HEK293 (cell line): ENCODE results near the gene MS4A14.

Source experiments
- CTCF ChIA-PET: fragments of 350-600 bp; formaldehyde crosslinking; extraction: SDS; loops from one replicate; lab custom pipeline; 2021; ENCODE audit warnings: antibody characterized with exemption; lab: Yijun Ruan, JAX
- POLR2A ChIA-PET: fragments of 300-600 bp; formaldehyde crosslinking; extraction: SDS; loops from one replicate; lab custom pipeline; 2020; ENCODE audit warnings: antibody characterized with exemption, inconsistent platforms; lab: Yijun Ruan, JAX
- H3K27ac ChIP-seq: fragments of 200-500 bp; sonication (Bioruptor generic); 2 replicates; pipeline ENCODE4 v1.5.1; 2014; ENCODE audit warnings: low read depth, low read length, control low read depth, inconsistent platforms; ENCODE audit errors: extremely low read depth
- H3K36me3 ChIP-seq, 2 experiments: fragments of 200-500 bp in 1 of 2; sonication (Bioruptor generic) in 1 of 2; 1 replicate in 1 of 2; 2 replicates in 1 of 2; pipeline ENCODE4 v1.5.1; 2014 to 2017; ENCODE audit warnings: inconsistent platforms in 2 of 2, low read length in 2 of 2; ENCODE audit not compliant: control insufficient read depth in 2 of 2, insufficient read depth in 1 of 2
- H3K4me1 ChIP-seq: fragments of 200-500 bp; sonication (Bioruptor generic); 2 replicates; pipeline ENCODE4 v1.5.1; 2014; ENCODE audit warnings: mild to moderate bottlenecking, low read length, inconsistent platforms; ENCODE audit not compliant: control insufficient read depth, insufficient read depth
- H3K4me3 ChIP-seq: 2 replicates; pipeline ENCODE4 v1.5.1; 2011; ENCODE audit warnings: low read depth, mild to moderate bottlenecking, control low read depth, low read length, moderate library complexity
- H3K9me3 ChIP-seq: fragments of 200-500 bp; sonication (Bioruptor generic); 2 replicates; pipeline ENCODE4 v1.5.1; 2014; ENCODE audit warnings: low read depth, low read length, inconsistent platforms; ENCODE audit not compliant: control insufficient read depth, insufficient read depth
- GLI4 ChIP-seq: fragments of 450-650 bp; formaldehyde crosslinking; IDR thresholded peaks from 2 replicates; pipeline ENCODE4 v1.5.1; 2016; ENCODE audit warnings: missing biosample characterization, missing genetic modification characterization
- KLF1 ChIP-seq: fragments of 450-650 bp; formaldehyde crosslinking; IDR thresholded peaks from 2 replicates; pipeline ENCODE4 v1.5.1; 2016; ENCODE audit warnings: missing biosample characterization, missing genetic modification characterization
- MYNN ChIP-seq: fragments of 450-650 bp; formaldehyde crosslinking; IDR thresholded peaks from 2 replicates; pipeline ENCODE4 v1.5.1; 2016; ENCODE audit warnings: missing biosample characterization, missing genetic modification characterization, borderline replicate concordance
- SP2 ChIP-seq: fragments of 450-650 bp; formaldehyde crosslinking; IDR thresholded peaks from 2 replicates; pipeline ENCODE4 v1.5.1; 2016; ENCODE audit warnings: missing biosample characterization, missing genetic modification characterization
- ZBTB21 ChIP-seq: fragments of 450-650 bp; formaldehyde crosslinking; IDR thresholded peaks from 2 replicates; pipeline ENCODE4 v1.5.1; 2017; ENCODE audit warnings: missing biosample characterization, missing genetic modification characterization
- ZNF112 ChIP-seq: fragments of 450-650 bp; formaldehyde crosslinking; IDR thresholded peaks from 2 replicates; pipeline ENCODE4 v1.5.0; 2017; ENCODE audit warnings: missing biosample characterization, missing genetic modification characterization
- ZNF114 ChIP-seq: fragments of 450-650 bp; formaldehyde crosslinking; IDR thresholded peaks from 2 replicates; pipeline ENCODE4 v1.5.0; 2017; ENCODE audit warnings: missing biosample characterization, missing genetic modification characterization
- ZNF202 ChIP-seq: fragments of 450-650 bp; formaldehyde crosslinking; IDR thresholded peaks from 2 replicates; pipeline ENCODE4 v1.5.1; 2016; ENCODE audit warnings: missing biosample characterization, missing genetic modification characterization, borderline replicate concordance
- ZNF266 ChIP-seq: fragments of 450-650 bp; formaldehyde crosslinking; IDR thresholded peaks from 2 replicates; pipeline ENCODE4 v1.5.1; 2016; ENCODE audit warnings: missing biosample characterization, missing genetic modification characterization, low read depth
- ZNF274 ChIP-seq, 2 experiments: fragments of 200-500 bp in 1 of 2; fragments of 450-650 bp in 1 of 2; sonication (Bioruptor generic) in 1 of 2; formaldehyde crosslinking in 1 of 2; IDR thresholded peaks; 2 replicates each; pipeline versions ENCODE4 v1.5.1 to v1.6.1; 2014 to 2016; ENCODE audit warnings: borderline replicate concordance in 1 of 2, inconsistent platforms in 1 of 2, low read length in 1 of 2, missing biosample characterization in 1 of 2, missing genetic modification characterization in 1 of 2
- ZNF37A ChIP-seq: fragments of 450-650 bp; IDR thresholded peaks from 2 replicates; pipeline ENCODE4 v1.5.1; 2018; ENCODE audit warnings: missing biosample characterization, missing genetic modification characterization
- ZNF529 ChIP-seq: fragments of 450-650 bp; formaldehyde crosslinking; IDR thresholded peaks from 2 replicates; pipeline ENCODE4 v1.5.1; 2017; ENCODE audit warnings: missing genetic modification characterization, missing biosample characterization; ENCODE audit not compliant: insufficient replicate concordance
- ZNF548 ChIP-seq: fragments of 450-650 bp; formaldehyde crosslinking; IDR thresholded peaks from 2 replicates; pipeline ENCODE4 v1.5.1; 2016; ENCODE audit warnings: missing biosample characterization, missing genetic modification characterization
- ZNF561 ChIP-seq: fragments of 450-650 bp; IDR thresholded peaks from 2 replicates; pipeline ENCODE4 v1.5.1; 2018; ENCODE audit warnings: missing biosample characterization, missing genetic modification characterization, borderline replicate concordance
- ZNF76 ChIP-seq: fragments of 450-650 bp; formaldehyde crosslinking; IDR thresholded peaks from 2 replicates; pipeline ENCODE4; 2016; ENCODE audit warnings: low read depth, missing biosample characterization, missing genetic modification characterization, borderline replicate concordance
- ZNF777 ChIP-seq: fragments of 450-650 bp; formaldehyde crosslinking; IDR thresholded peaks from 2 replicates; pipeline ENCODE4 v1.5.1; 2017; ENCODE audit warnings: missing biosample characterization, missing genetic modification characterization, borderline replicate concordance
- ZNF792 ChIP-seq: fragments of 450-650 bp; formaldehyde crosslinking; IDR thresholded peaks from 2 replicates; pipeline ENCODE4 v1.5.1; 2016; ENCODE audit warnings: missing biosample characterization, missing genetic modification characterization
- ZNF843 ChIP-seq: fragments of 450-650 bp; formaldehyde crosslinking; IDR thresholded peaks from 2 replicates; pipeline ENCODE4 v1.5.1; 2016; ENCODE audit warnings: missing biosample characterization, missing genetic modification characterization
- ZSCAN4 ChIP-seq: fragments of 450-650 bp; formaldehyde crosslinking; IDR thresholded peaks from 2 replicates; pipeline ENCODE4 v1.5.1; 2017; ENCODE audit warnings: missing biosample characterization, missing genetic modification characterization
- TF ChIP-seq, protein P1 (sequence below): fragments of 450-650 bp; formaldehyde crosslinking; IDR thresholded peaks from 2 replicates; pipeline ENCODE4 v1.5.1; 2017; ENCODE audit warnings: missing biosample characterization, missing genetic modification characterization
- TF ChIP-seq, protein P2 (sequence below): fragments of 450-650 bp; formaldehyde crosslinking; IDR thresholded peaks from 2 replicates; pipeline ENCODE4 v1.5.1; 2016; ENCODE audit warnings: missing biosample characterization, missing genetic modification characterization, borderline replicate concordance

MS4A14 gene

DNA sequence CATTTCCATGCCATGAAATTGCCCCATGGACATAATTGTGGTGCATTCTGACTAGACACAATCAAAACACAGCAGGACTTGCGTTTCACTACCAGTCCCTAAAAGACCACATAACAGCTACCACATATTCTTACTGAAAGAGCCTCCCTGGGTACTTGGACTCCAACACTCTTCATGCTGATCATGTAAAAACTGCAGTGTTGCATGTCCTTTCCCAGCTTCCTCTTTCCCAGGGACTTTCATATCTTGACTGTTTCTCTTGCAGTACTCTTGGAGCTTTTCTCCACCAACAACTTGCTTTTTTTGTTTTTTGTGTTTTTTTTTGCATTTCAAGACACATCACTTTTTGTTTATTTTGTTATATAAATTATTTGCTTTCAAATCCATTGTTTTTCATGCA is 46.3 kb upstream of the MS4A14 start:
- Histone ChIP-seq H3K27ac (no peak overlapping the region), H3K4me1 (no peaks in the 10 kb centered on the region), H3K4me3 (no peak overlapping the region), H3K9me3 (no peaks in the 10 kb centered on the region), H3K36me3 (no peaks in the 10 kb centered on the region)
- ChIA-PET POLR2A (no interaction called here), CTCF (interaction anchor here (0.8 to 1.8 kb wide), 2 partner anchors 13 to 20 kb away, joined by 4 to 8 read pairs; no protein-coding TSS in a partner anchor)
- TF ChIP-seq GLI4 (tag by site-specific recombination) (no peak), SP2 (tag by site-specific recombination) (no peak), ZNF561 (tag by site-specific recombination) (no peak), ZNF37A (tag by site-specific recombination) (no peak), ZNF529 (no peak), MYNN (tag by site-specific recombination) (no peak), KLF1 (tag by site-specific recombination) (no peak), ZNF792 (tag by site-specific recombination) (no peak), ZNF114 (tag by site-specific recombination) (no peak), ZBTB21 (no peak), ZNF274 (IDR thresholded peaks at IDR 0.05; ENCODE audit: low read length) (no peak), ZNF274 (tag by site-specific recombination; IDR thresholded peaks at IDR 0.05; ENCODE audit: borderline replicate concordance) (no peak), ZNF266 (tag by site-specific recombination) (no peak), ZNF843 (no peak), ZNF76 (no peak), ZNF548 (tag by site-specific recombination) (no peak), ZNF777 (tag by site-specific recombination) (no peak)
- TF ChIP-seq, protein P1, sequence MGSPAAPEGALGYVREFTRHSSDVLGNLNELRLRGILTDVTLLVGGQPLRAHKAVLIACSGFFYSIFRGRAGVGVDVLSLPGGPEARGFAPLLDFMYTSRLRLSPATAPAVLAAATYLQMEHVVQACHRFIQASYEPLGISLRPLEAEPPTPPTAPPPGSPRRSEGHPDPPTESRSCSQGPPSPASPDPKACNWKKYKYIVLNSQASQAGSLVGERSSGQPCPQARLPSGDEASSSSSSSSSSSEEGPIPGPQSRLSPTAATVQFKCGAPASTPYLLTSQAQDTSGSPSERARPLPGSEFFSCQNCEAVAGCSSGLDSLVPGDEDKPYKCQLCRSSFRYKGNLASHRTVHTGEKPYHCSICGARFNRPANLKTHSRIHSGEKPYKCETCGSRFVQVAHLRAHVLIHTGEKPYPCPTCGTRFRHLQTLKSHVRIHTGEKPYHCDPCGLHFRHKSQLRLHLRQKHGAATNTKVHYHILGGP (tag by site-specific recombination): no peak

- CTCF ChIA-PET: no interaction called here
These were observed 38.5 kb upstream of the MS4A14 start for GRCh38 chr11:60357771-60358170.

More at GRCh38 chr11:60357771-60358170, 38.5 kb upstream of the MS4A14 start:
- TF ChIP-seq ZSCAN4 (tag by site-specific recombination) (no peak), ZNF112 (tag by site-specific recombination) (no peak), ZNF202 (no peak)
- TF ChIP-seq, protein P2, sequence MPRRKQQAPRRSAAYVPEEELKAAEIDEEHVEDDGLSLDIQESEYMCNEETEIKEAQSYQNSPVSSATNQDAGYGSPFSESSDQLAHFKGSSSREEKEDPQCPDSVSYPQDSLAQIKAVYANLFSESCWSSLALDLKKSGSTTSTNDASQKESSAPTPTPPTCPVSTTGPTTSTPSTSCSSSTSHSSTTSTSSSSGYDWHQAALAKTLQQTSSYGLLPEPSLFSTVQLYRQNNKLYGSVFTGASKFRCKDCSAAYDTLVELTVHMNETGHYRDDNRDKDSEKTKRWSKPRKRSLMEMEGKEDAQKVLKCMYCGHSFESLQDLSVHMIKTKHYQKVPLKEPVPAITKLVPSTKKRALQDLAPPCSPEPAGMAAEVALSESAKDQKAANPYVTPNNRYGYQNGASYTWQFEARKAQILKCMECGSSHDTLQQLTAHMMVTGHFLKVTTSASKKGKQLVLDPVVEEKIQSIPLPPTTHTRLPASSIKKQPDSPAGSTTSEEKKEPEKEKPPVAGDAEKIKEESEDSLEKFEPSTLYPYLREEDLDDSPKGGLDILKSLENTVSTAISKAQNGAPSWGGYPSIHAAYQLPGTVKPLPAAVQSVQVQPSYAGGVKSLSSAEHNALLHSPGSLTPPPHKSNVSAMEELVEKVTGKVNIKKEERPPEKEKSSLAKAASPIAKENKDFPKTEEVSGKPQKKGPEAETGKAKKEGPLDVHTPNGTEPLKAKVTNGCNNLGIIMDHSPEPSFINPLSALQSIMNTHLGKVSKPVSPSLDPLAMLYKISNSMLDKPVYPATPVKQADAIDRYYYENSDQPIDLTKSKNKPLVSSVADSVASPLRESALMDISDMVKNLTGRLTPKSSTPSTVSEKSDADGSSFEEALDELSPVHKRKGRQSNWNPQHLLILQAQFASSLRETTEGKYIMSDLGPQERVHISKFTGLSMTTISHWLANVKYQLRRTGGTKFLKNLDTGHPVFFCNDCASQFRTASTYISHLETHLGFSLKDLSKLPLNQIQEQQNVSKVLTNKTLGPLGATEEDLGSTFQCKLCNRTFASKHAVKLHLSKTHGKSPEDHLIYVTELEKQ (tag by site-specific recombination): no peak
- H3K9me3 ChIP-seq: no peaks in the 10 kb centered on the region
- H3K4me1 ChIP-seq: no peaks in the 10 kb centered on the region
- no peak overlapping the region for H3K27ac ChIP-seq
- POLR2A ChIA-PET: no interaction called here
- no peaks in the 10 kb centered on the region for H3K36me3 ChIP-seq
- no peak overlapping the region for H3K4me3 ChIP-seq
